Smooth muscle cell (in vitro differentiated cells): ENCODE measurements around the gene KRTAP10-11. TPM values are rescaled to one million over a fixed set of nuclear protein-coding genes. Genes with fewer than 3 reads are reported as not detected.

Source experiments
- DNase-seq: peaks from one replicate; lab custom pipeline; 2025; ENCODE audit not compliant: unreplicated experiment; lab: John Stamatoyannopoulos, UW
- H2AFZ ChIP-seq: fragments of 200-600 bp; sonication (generic); 2 replicates; pipeline ENCODE4 v1.6.0; 2016; ENCODE audit warnings: antibody characterized with exemption, low read depth, mild to moderate bottlenecking
- H3F3A ChIP-seq: fragments of 200-600 bp; sonication (generic); 2 replicates; pipeline ENCODE4 v1.6.0; 2017; ENCODE audit warnings: antibody characterized with exemption, low read depth
- H3K27ac ChIP-seq: fragments of 200-600 bp; sonication (generic); 2 replicates; pipeline ENCODE4 v1.5.1; 2016; ENCODE audit warnings: low read depth, mild to moderate bottlenecking
- H3K27me3 ChIP-seq: fragments of 200-600 bp; sonication (generic); 2 replicates; pipeline ENCODE4 v1.6.1; 2016; ENCODE audit warnings: low read depth, mild to moderate bottlenecking
- H3K36me3 ChIP-seq: fragments of 200-600 bp; sonication (generic); 2 replicates; pipeline ENCODE4 v1.5.1; 2016; ENCODE audit warnings: low read depth
- H3K4me1 ChIP-seq: fragments of 200-600 bp; sonication (generic); 2 replicates; pipeline ENCODE4 v1.5.1; 2016; ENCODE audit warnings: low read depth
- H3K4me2 ChIP-seq: fragments of 200-600 bp; sonication (generic); 2 replicates; pipeline ENCODE4 v1.6.0; 2016; ENCODE audit warnings: mild to moderate bottlenecking
- H3K4me3 ChIP-seq: fragments of 200-600 bp; sonication (generic); 2 replicates; pipeline ENCODE4 v1.5.1; 2016; ENCODE audit warnings: mild to moderate bottlenecking
- H3K79me2 ChIP-seq: fragments of 200-600 bp; sonication (generic); 2 replicates; pipeline ENCODE4 v1.6.0; 2016; ENCODE audit warnings: low read depth, mild to moderate bottlenecking
- H3K9ac ChIP-seq: fragments of 200-600 bp; sonication (generic); 2 replicates; pipeline ENCODE4 v1.6.0; 2016; ENCODE audit warnings: low read depth
- H3K9me3 ChIP-seq: fragments of 200-600 bp; sonication (generic); replicated peaks from 2 replicates; pipeline ENCODE4 v1.5.1; 2016; ENCODE audit warnings: low read depth
- H4K20me1 ChIP-seq: fragments of 200-600 bp; sonication (generic); 2 replicates; pipeline ENCODE4 v1.6.0; 2016; ENCODE audit warnings: low read depth
- CTCF ChIP-seq: fragments of 200-600 bp; sonication (generic); IDR thresholded peaks from 2 replicates; pipeline ENCODE4 v1.5.1; 2017; ENCODE audit warnings: borderline replicate concordance, mild to moderate bottlenecking, antibody characterized with exemption; ENCODE audit not compliant: insufficient read depth, poor library complexity, severe bottlenecking
- WGBS: methylation state at CpG from one replicate; pipeline ENCODE4 v1.1.7; 2016; ENCODE audit warnings: low lambda C conversion rate; 5-methylcytosine and 5-hydroxymethylcytosine counted together
- polyA plus RNA-seq: library from polyadenylated mRNA; unstranded; fragments of >200 nt; fragmentation: Nextera tagmentation; extraction: Ambion mirVana; gene quantifications from 2 replicates; pipeline ENCODE4 v1.2.1, GENCODE V29; 2016
- total RNA-seq: library from RNA; depleted of rRNA; stranded (reverse); fragments of >200 nt; gene quantifications from 2 replicates; pipeline ENCODE4 v1.2.3, GENCODE V29; 2014

KRTAP10-11 gene
- total and polyA plus RNA-seq, 2 experiments from 2014 or later = not detected

GRCh38 chr21:44653656-44654575, 7.7 kb downstream of the KRTAP10-11 start:
- Histone ChIP-seq H3F3A (no peaks in the 10 kb centered on the region), H3K36me3 (no peaks in the 10 kb centered on the region), H3K9me3 (no peaks in the 10 kb centered on the region), H4K20me1 (no peaks in the 10 kb centered on the region), H3K4me1 (peaks cover 4% of the 10 kb centered on the region), H3K4me2 (no peak overlapping the region), H3K27me3 (no peaks in the 10 kb centered on the region), H3K27ac (no peak overlapping the region), H3K9ac (no peak overlapping the region), H3K4me3 (no peak overlapping the region), H2AFZ (no peak overlapping the region), H3K79me2 (no peaks in the 10 kb centered on the region)
- DNase-seq = no peak
- no peak for TF ChIP-seq CTCF
- WGBS = 93% methylated on average over 17 of the region's 17 CpGs

GRCh38 chr21:44654576-44655175, 8.5 kb downstream of the KRTAP10-11 start, which contains the start of gene KRTAP12-4:
TSS of gene KRTAP12-4 (minus strand) at chr21:44654659. CDS start at chr21:44654614, 45 bp downstream.
- Histone ChIP-seq H3K9me3 (no peaks in the 10 kb centered on the region), H2AFZ (no peak within 1 kb of the TSS), H3K27ac (no peak within 1 kb of the TSS), H3K79me2 (no peaks in the 10 kb centered on the region), H3K27me3 (no peaks in the 10 kb centered on the region), H3K9ac (no peak within 1 kb of the TSS), H3K4me3 (no peak within 1 kb of the TSS), H3F3A (no peaks in the 10 kb centered on the region), H4K20me1 (no peaks in the 10 kb centered on the region), H3K36me3 (no peaks in the 10 kb centered on the region), H3K4me1 (peaks cover 5% of the 10 kb centered on the region), H3K4me2 (no peak within 1 kb of the TSS)
- 91% methylated on average over 9 of the region's 9 CpGs for WGBS
- TF ChIP-seq CTCF = no peak
- no peak for DNase-seq

- Histone ChIP-seq H3K4me2 (no peak overlapping the region), H4K20me1 (no peaks in the 10 kb centered on the region), H3F3A (no peaks in the 10 kb centered on the region), H3K79me2 (no peaks in the 10 kb centered on the region), H3K9me3 (no peaks in the 10 kb centered on the region), H3K27ac (no peak overlapping the region), H3K9ac (no peak overlapping the region), H3K4me3 (no peak overlapping the region), H3K27me3 (no peaks in the 10 kb centered on the region), H3K4me1 (peaks cover 5% of the 10 kb centered on the region), H3K36me3 (no peaks in the 10 kb centered on the region), H2AFZ (no peak overlapping the region)
- no peak for TF ChIP-seq CTCF
- DNase-seq = no peak
- 79% methylated on average over 1 of the region's 1 CpG for WGBS
Observed at GRCh38 chr21:44656868-44657267, 10.7 kb downstream of the KRTAP10-11 start.
